K562 (cell line): ENCODE data around the gene KRTAP16-1. TPM values are rescaled to one million over a fixed set of nuclear protein-coding genes. Genes with fewer than 3 reads are reported as not detected.

ENCODE experiments used
- ATAC-seq: fragments of 200-7000 bp; cut with Tn5 transposase; 3 replicates; pipeline ENCODE4 v1.9.1; 2020; ENCODE audit warnings: moderate library complexity
- BruUV-seq: library from RNA; stranded (reverse); fragments of 400-500 nt; replicated peaks from 2 replicates; lab custom pipeline; 2021; lab: Mats Ljungman, UMichigan
- CTCF ChIA-PET: fragments of 300-600 bp; formaldehyde crosslinking; extraction: SDS; loops from one replicate; lab custom pipeline; 2021; ENCODE audit warnings: low intra/inter-chr PET ratio; lab: Yijun Ruan, JAX
- POLR2A ChIA-PET: fragments of 300-600, 350-650 bp; sonication (Branson Sonifier 250); formaldehyde crosslinking; extraction: SDS; loops from one replicate; lab custom pipeline; 2021; ENCODE audit warnings: antibody characterized with exemption, inconsistent platforms; lab: Yijun Ruan, JAX
- DNase-seq, 4 experiments: peaks; one replicate each; pipeline versions ENCODE4 v3.0.0 to v3.0.0-alpha.2; 2011 to 2018; ENCODE audit warnings: low spot score in 3 of 4, mixed read lengths in 3 of 4; ENCODE audit errors: extremely low read depth in 1 of 4
- FAIRE-seq: peaks from 2 replicates; lab custom pipeline; 2011; peaks lifted over from hg19 to GRCh38; lab: Jason Lieb, UNC
- H2AFZ ChIP-seq: 2 replicates; pipeline ENCODE4 v1.6.0; 2011; ENCODE audit warnings: low read depth, low read length, control low read depth, inconsistent platforms
- H3K27ac ChIP-seq: fragments of 200-600 bp; 3 replicates; pipeline ENCODE4 v1.8.0; 2011; ENCODE audit warnings: low read depth, mild to moderate bottlenecking, control low read depth, inconsistent platforms, low read length, moderate library complexity, mixed read lengths; ENCODE audit errors: extremely low read depth
- H3K27me3 ChIP-seq, 2 experiments: fragments of 300-600 bp in 1 of 2; 2 replicates in 1 of 2; 3 replicates in 1 of 2; pipeline versions ENCODE4 v1.6.0 to v1.8.0; 2011; ENCODE audit warnings: inconsistent platforms in 2 of 2, low read length in 2 of 2, mild to moderate bottlenecking in 1 of 2, mixed read lengths in 1 of 2, moderate library complexity in 1 of 2; ENCODE audit not compliant: control insufficient read depth in 2 of 2, insufficient read depth in 2 of 2
- H3K36me3 ChIP-seq: fragments of 300-600 bp; 3 replicates; pipeline ENCODE4 v1.8.0; 2011; ENCODE audit warnings: mild to moderate bottlenecking, low read length, inconsistent platforms; ENCODE audit not compliant: control insufficient read depth, insufficient read depth
- H3K4me1 ChIP-seq, 2 experiments: fragments of 200-600 bp in 1 of 2; replicated peaks in 1 of 2; 2 replicates in 1 of 2; 3 replicates in 1 of 2; pipeline versions ENCODE4 v1.5.1 to v1.8.0; 2011; ENCODE audit warnings: inconsistent platforms in 2 of 2, low read length in 2 of 2, mild to moderate bottlenecking in 1 of 2, mixed read lengths in 1 of 2, moderate library complexity in 1 of 2; ENCODE audit not compliant: control insufficient read depth in 2 of 2, insufficient read depth in 2 of 2
- H3K4me2 ChIP-seq: 2 replicates; pipeline ENCODE4 v1.6.1; 2011; ENCODE audit warnings: low read length, control low read depth, inconsistent platforms, mixed read lengths; ENCODE audit not compliant: insufficient read depth
- H3K4me3 ChIP-seq: fragments of 200-600 bp; sonication (generic), shearing (Covaris generic); 2 replicates; pipeline ENCODE4 v1.5.1; 2016; ENCODE audit warnings: control low read depth, inconsistent platforms
- H3K79me2 ChIP-seq: fragments of 200-600 bp; 3 replicates; pipeline ENCODE4 v1.8.0; 2011; ENCODE audit warnings: low read length, inconsistent platforms; ENCODE audit not compliant: control insufficient read depth, insufficient read depth
- H3K9ac ChIP-seq, 2 experiments: 2 replicates each; pipeline versions ENCODE4 v1.6.0 to v1.6.1; 2011; ENCODE audit warnings: low read depth in 2 of 2, low read length in 2 of 2, control low read depth in 1 of 2, inconsistent platforms in 1 of 2, mild to moderate bottlenecking in 1 of 2, mixed read lengths in 1 of 2; ENCODE audit not compliant: insufficient read depth in 1 of 2
- H3K9me1 ChIP-seq: one replicate; pipeline ENCODE4 v1.6.0; 2011; ENCODE audit warnings: inconsistent platforms, mild to moderate bottlenecking, low read length, moderate library complexity; ENCODE audit not compliant: control insufficient read depth, insufficient read depth
- H3K9me3 ChIP-seq: replicated peaks from 2 replicates; pipeline ENCODE4 v1.5.1; 2011; ENCODE audit warnings: low read depth, low read length, inconsistent platforms; ENCODE audit not compliant: control insufficient read depth, insufficient read depth
- H4K20me1 ChIP-seq: replicated peaks from 2 replicates; pipeline ENCODE4 v1.6.1; 2011; ENCODE audit warnings: low read length, inconsistent platforms, mixed read lengths; ENCODE audit not compliant: control insufficient read depth, insufficient read depth
- POLR2A ChIP-seq: fragments of 450-650 bp; conservative IDR thresholded peaks from 2 replicates; pipeline ENCODE4 v1.6.1; 2016
- SIRT6 ChIP-seq: IDR thresholded peaks from one replicate; pipeline ENCODE4 v1.6.1; 2012; ENCODE audit warnings: low read depth, mild to moderate bottlenecking, control low read depth, inconsistent platforms, low read length, moderate library complexity
- WGBS: fragments of 100-300 bp; shearing (Covaris generic); methylation state at CpG from one replicate; pipeline ENCODE4 v1.1.6; 2016; ENCODE audit warnings: low coverage, mixed read lengths; ENCODE audit not compliant: insufficient coverage; ENCODE audit errors: missing lambda C conversion rate; 5-methylcytosine and 5-hydroxymethylcytosine counted together
- in situ Hi-C: fragments of 300-500 bp; cut with MboI; formaldehyde crosslinking; loops from 4 replicates; pipeline ENCODE4 v1.15.0; 2018; ENCODE audit warnings: inconsistent platforms, mixed read lengths
- intact Hi-C: fragments of 100-400 bp; cut with micrococcal nuclease; formaldehyde crosslinking; loops from 2 replicates; pipeline ENCODE4 v1.14.2; 2022
- polyA plus RNA-seq, 8 experiments: library from polyadenylated mRNA; depleted of rRNA in 4 of 8; stranded (reverse) in 5 of 8; unstranded in 3 of 8; fragments of >200 nt; fragmentation: Nextera tagmentation in 2 of 8; fragmentation: Illumina TruSeq in 1 of 8; extraction: Ambion mirVana in 2 of 8; extraction: Trizol in 1 of 8; gene quantifications; 2 replicates each; pipeline versions ENCODE4 v1.2.1 to v1.2.3, GENCODE V29; 2011 to 2014; ENCODE audit warnings: inconsistent platforms in 1 of 8, missing spikeins in 1 of 8
- total RNA-seq, 7 experiments: library from RNA; depleted of rRNA in 6 of 7; stranded (reverse); fragments of >200 nt in 6 of 7; fragmentation: Illumina TruSeq in 2 of 7; extraction: Trizol in 2 of 7; gene quantifications; 2 replicates each; pipeline versions ENCODE4 v1.2.1 to v1.2.3, GENCODE V29; 2011 to 2021; ENCODE audit warnings: low replicate concordance in 1 of 7
- TF ChIP-seq, protein P1 (sequence below), 2 experiments: fragments of 150-350 bp in 1 of 2; IDR thresholded peaks; 2 replicates each; pipeline ENCODE4 v1.6.1; 2012 to 2016; ENCODE audit warnings: low read depth in 2 of 2, low read length in 2 of 2, mild to moderate bottlenecking in 1 of 2, moderate library complexity in 1 of 2

Gene KRTAP16-1
- total and polyA plus RNA-seq, 9 of the 15 experiments (the other 6 are each of a cell fraction or from before 2014, with no cell fraction given): not detected

DNA sequence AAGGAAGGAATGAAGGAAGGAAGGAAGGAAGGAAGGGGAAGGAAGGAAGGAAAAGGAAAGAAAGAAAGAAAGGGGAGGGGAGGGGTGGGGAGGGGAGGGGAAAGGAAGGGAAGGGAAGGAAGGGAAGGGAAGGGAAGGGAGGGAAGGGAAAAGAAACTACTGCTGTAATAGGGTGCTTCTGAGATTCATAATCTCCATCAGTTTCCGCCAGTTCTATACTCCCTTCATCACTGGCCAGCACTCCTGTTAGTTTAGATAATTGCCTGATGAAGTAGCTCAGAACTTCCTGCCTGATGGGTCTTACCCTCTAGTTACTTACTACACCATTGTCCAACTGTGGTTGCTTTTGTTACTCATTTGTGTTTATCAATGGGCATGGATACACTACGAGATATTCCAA, 45.9 kb downstream of the KRTAP16-1 start:
- WGBS: 0% methylated on average over 1 of the region's 2 CpGs
- Histone ChIP-seq H3K9me3 (no peaks in the 10 kb centered on the region), H3K27me3 (no peaks in the 10 kb centered on the region), H3K9me1 (no peaks in the 10 kb centered on the region), H3K4me1 (no peaks in the 10 kb centered on the region), H2AFZ (no peak overlapping the region), H3K9ac (no peak overlapping the region), H3K27ac (no peak overlapping the region), H3K79me2 (no peaks in the 10 kb centered on the region), H3K4me3 (no peak overlapping the region), H4K20me1 (no peaks in the 10 kb centered on the region), H3K36me3 (no peaks in the 10 kb centered on the region), H3K4me2 (no peak overlapping the region)
- DNase-seq (peak in 2 of 4 experiments; percentile 1), ATAC-seq (no peak), FAIRE-seq (no peak)
- BruUV-seq: no TSS peak
- in situ Hi-C loops (no loop called here), intact Hi-C loops (no loop called here)
- POLR2A ChIA-PET: no interaction called here
- TF ChIP-seq POLR2A (no peak), SIRT6 (no peak)
- TF ChIP-seq, protein P1, sequence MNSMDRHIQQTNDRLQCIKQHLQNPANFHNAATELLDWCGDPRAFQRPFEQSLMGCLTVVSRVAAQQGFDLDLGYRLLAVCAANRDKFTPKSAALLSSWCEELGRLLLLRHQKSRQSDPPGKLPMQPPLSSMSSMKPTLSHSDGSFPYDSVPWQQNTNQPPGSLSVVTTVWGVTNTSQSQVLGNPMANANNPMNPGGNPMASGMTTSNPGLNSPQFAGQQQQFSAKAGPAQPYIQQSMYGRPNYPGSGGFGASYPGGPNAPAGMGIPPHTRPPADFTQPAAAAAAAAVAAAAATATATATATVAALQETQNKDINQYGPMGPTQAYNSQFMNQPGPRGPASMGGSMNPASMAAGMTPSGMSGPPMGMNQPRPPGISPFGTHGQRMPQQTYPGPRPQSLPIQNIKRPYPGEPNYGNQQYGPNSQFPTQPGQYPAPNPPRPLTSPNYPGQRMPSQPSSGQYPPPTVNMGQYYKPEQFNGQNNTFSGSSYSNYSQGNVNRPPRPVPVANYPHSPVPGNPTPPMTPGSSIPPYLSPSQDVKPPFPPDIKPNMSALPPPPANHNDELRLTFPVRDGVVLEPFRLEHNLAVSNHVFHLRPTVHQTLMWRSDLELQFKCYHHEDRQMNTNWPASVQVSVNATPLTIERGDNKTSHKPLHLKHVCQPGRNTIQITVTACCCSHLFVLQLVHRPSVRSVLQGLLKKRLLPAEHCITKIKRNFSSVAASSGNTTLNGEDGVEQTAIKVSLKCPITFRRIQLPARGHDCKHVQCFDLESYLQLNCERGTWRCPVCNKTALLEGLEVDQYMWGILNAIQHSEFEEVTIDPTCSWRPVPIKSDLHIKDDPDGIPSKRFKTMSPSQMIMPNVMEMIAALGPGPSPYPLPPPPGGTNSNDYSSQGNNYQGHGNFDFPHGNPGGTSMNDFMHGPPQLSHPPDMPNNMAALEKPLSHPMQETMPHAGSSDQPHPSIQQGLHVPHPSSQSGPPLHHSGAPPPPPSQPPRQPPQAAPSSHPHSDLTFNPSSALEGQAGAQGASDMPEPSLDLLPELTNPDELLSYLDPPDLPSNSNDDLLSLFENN (IDR thresholded peaks at IDR 0.05; ENCODE audit: low read depth in 2 of 2, low read length in 2 of 2): no peak
- CTCF ChIA-PET: no interaction called here
